ENCODE measurements around the gene EFNA4. TPM values are rescaled to one million over a fixed set of nuclear protein-coding genes. Genes with fewer than 3 reads are reported as not detected.

Gene EFNA4
- polyA plus RNA-seq, 3 donors, result 2.3 to 8.0 (median 4.1) TPM

GRCh38 chr1:155079487-155080311 lies 16.2 kb downstream of the EFNA4 start:
- Histone ChIP-seq H3K79me2 (ENCODE audit: insufficient read depth, low read length) (no peaks in the 10 kb centered on the region), H3K27ac (ENCODE audit: low read depth in 1 of 2, low read length in 2 of 2) (no peak overlapping the region), H3K4me2 (replicated peaks; ENCODE audit: extremely low read depth, low read length, poor library complexity, severe bottlenecking) (peak overlapping the region; percentile 77), H3K4me1 (ENCODE audit: control insufficient read depth in 1 of 2, insufficient read depth in 2 of 2, low read length in 2 of 2) (peaks cover 49 to 58% of the 10 kb centered on the region in 2 donors), H4K20me1 (ENCODE audit: insufficient read depth, low read length) (peaks cover 41% of the 10 kb centered on the region), H3K9ac (ENCODE audit: insufficient read depth, low read length, poor library complexity, severe bottlenecking) (no peak overlapping the region), H2AFZ (ENCODE audit: insufficient read depth, low read depth, low read length, poor library complexity, severe bottlenecking) (no peak overlapping the region), H3K27me3 (ENCODE audit: control insufficient read depth in 2 of 2, insufficient read depth in 2 of 2, low read length in 2 of 2) (peaks cover 57 to 76% of the 10 kb centered on the region in 2 donors), H3K36me3 (replicated peaks in 1 of 2; ENCODE audit: control insufficient read depth in 1 of 2, insufficient read depth in 2 of 2, low read length in 2 of 2) (no peaks in the 10 kb centered on the region), H3K9me3 (replicated peaks in 1 of 2; ENCODE audit: control insufficient read depth in 1 of 2, insufficient read depth in 1 of 2, low read length in 2 of 2) (peaks cover 0 to 16% of the 10 kb centered on the region in 2 donors), H3K4me3 (replicated peaks in 1 of 3; ENCODE audit: low read depth in 2 of 3, low read length in 3 of 3) (peak overlapping the region in 1 of 3 experiments; percentile 67)
- Mint-ChIP-seq H3K4me3 (peak overlapping the region; percentile 65 to 91), H3K9me3 (peaks cover 0 to 41% (median 15%) of the 10 kb centered on the region in 7 donors), H3K36me3 (peaks cover 13 to 18% of the 10 kb centered on the region in 2 donors), H3K27ac (peak overlapping the region in 1 of 7 donors; percentile 41), H3K27me3 (ENCODE audit: low read depth in 3 of 3) (peaks cover 61 to 80% (median 75%) of the 10 kb centered on the region in 3 donors), H3K4me1 (peaks cover 43% of the 10 kb centered on the region)
- intact Hi-C loops (cut with micrococcal nuclease), result loop anchor here in 1 of 2 donors (10.0 kb wide), 1 partner anchor 525 kb away; the partner anchor contains the start of gene UBE2Q1
- no peak for DNase-seq
- under 1% methylated on average over 46 of the region's 67 CpGs for whole genome bisulfite sequencing (ENCODE audit: insufficient coverage)
- no peak for TF ChIP-seq CTCF (IDR thresholded peaks at IDR 0.05)

GRCh38 chr1:155080312-155081228 lies 17.0 kb downstream of the EFNA4 start:
- TF ChIP-seq CTCF (IDR thresholded peaks at IDR 0.05), result no peak
- peak overlapping the region in 1 of 2 donors; percentile 94 for H3K4me3 Mint-ChIP-seq
- peak in 1 of 3 donors; percentile 1 for DNase-seq
- no peaks in the 10 kb centered on the region for H3K79me2 ChIP-seq (ENCODE audit: insufficient read depth, low read length)
- H3K9me3 ChIP-seq (replicated peaks in 1 of 2; ENCODE audit: control insufficient read depth in 1 of 2, insufficient read depth in 1 of 2, low read length in 2 of 2), result peaks cover 0 to 16% of the 10 kb centered on the region in 2 donors
- no peak overlapping the region for H3K27ac ChIP-seq (ENCODE audit: low read depth in 1 of 2, low read length in 2 of 2)
- H3K27ac Mint-ChIP-seq, result no peak overlapping the region
- H2AFZ ChIP-seq (ENCODE audit: insufficient read depth, low read depth, low read length, poor library complexity, severe bottlenecking), result no peak overlapping the region
- WGBS (ENCODE audit: insufficient coverage), result 0% methylated on average over 33 of the region's 71 CpGs
- H3K27me3 ChIP-seq (ENCODE audit: control insufficient read depth in 2 of 2, insufficient read depth in 2 of 2, low read length in 2 of 2), result peaks cover 57 to 75% of the 10 kb centered on the region in 2 donors
- peaks cover 52 to 63% of the 10 kb centered on the region in 2 donors for H3K4me1 ChIP-seq (ENCODE audit: control insufficient read depth in 1 of 2, insufficient read depth in 2 of 2, low read length in 2 of 2)
- H3K9me3 Mint-ChIP-seq, result peaks cover 0 to 41% (median 15%) of the 10 kb centered on the region in 7 donors
- no peaks in the 10 kb centered on the region for H3K36me3 ChIP-seq (replicated peaks in 1 of 2; ENCODE audit: control insufficient read depth in 1 of 2, insufficient read depth in 2 of 2, low read length in 2 of 2)
- H3K4me2 ChIP-seq (replicated peaks; ENCODE audit: extremely low read depth, low read length, poor library complexity, severe bottlenecking), result peak overlapping the region; percentile 77
- H3K9ac ChIP-seq (ENCODE audit: insufficient read depth, low read length, poor library complexity, severe bottlenecking), result no peak overlapping the region
- H3K36me3 Mint-ChIP-seq, result peaks cover 13 to 18% of the 10 kb centered on the region in 2 donors
- intact Hi-C loops (cut with micrococcal nuclease), result loop anchor here in 1 of 2 donors (10.0 kb wide), 1 partner anchor 526 kb away; the partner anchor contains the start of gene UBE2Q1
- peaks cover 41% of the 10 kb centered on the region for H4K20me1 ChIP-seq (ENCODE audit: insufficient read depth, low read length)
- H3K4me3 ChIP-seq (replicated peaks in 1 of 3; ENCODE audit: low read depth in 2 of 3, low read length in 3 of 3), result peak overlapping the region in 1 of 3 experiments; percentile 63
- peaks cover 46% of the 10 kb centered on the region for H3K4me1 Mint-ChIP-seq
- peaks cover 61 to 78% (median 72%) of the 10 kb centered on the region in 3 donors for H3K27me3 Mint-ChIP-seq (ENCODE audit: low read depth in 3 of 3)

Measured in CD14-positive monocyte (primary cell).